ENCODE measurements around the gene POM121L2. TPM values are rescaled to one million over a fixed set of nuclear protein-coding genes. Genes with fewer than 3 reads are reported as not detected.
A peak's percentile ranks its signal among the peaks of the same experiment; 100 is the strongest.
"Not testable (repeated sequence)": the region's sequence is repeated elsewhere in the genome, so short reads cannot be mapped to it uniquely, and the experiment has no call there.

POM121L2 gene
- polyA plus RNA-seq, 6 donors from 2014 or later: not detected

GRCh38 chr6:27267857-27268434 is 44.1 kb downstream of the POM121L2 start:
- DNase-seq (no peak), ATAC-seq (ENCODE audit: low read depth in 2 of 2) (no peak)
- H3K9me3 Mint-ChIP-seq: peaks cover 0 to 9% (median 2%) of the 10 kb centered on the region in 7 donors
- H3K36me3 Mint-ChIP-seq: peaks cover 0 to 6% of the 10 kb centered on the region in 2 donors
- H3K4me3 Mint-ChIP-seq: peak overlapping the region in 2 of 8 donors; percentile 3 to 23
- peaks cover 0 to 6% (median 2%) of the 10 kb centered on the region in 3 donors for H3K4me1 Mint-ChIP-seq
- peak overlapping the region in 1 of 6 donors; percentile 74 for H3K27ac Mint-ChIP-seq
- H3K27me3 Mint-ChIP-seq: peaks cover 50 to 54% (median 53%) of the 10 kb centered on the region in 3 donors

GRCh38 chr6:27267003-27267402 is 45.1 kb downstream of the POM121L2 start:
- Mint-ChIP-seq H3K9me3 (peaks cover 0 to 11% (median 2%) of the 10 kb centered on the region in 7 donors), H3K27me3 (peaks cover 49 to 54% (median 51%) of the 10 kb centered on the region in 3 donors)
- not testable (repeated sequence) for H3K4me3 Mint-ChIP-seq; H3K27ac Mint-ChIP-seq; ATAC-seq (ENCODE audit: low read depth in 2 of 2); H3K36me3 Mint-ChIP-seq; H3K4me1 Mint-ChIP-seq; DNase-seq

- H3K36me3 Mint-ChIP-seq: peaks cover 0 to 6% of the 10 kb centered on the region in 2 donors
- H3K27me3 Mint-ChIP-seq: peaks cover 52 to 61% (median 59%) of the 10 kb centered on the region in 3 donors
- no peak overlapping the region for H3K4me3 Mint-ChIP-seq
- H3K4me1 Mint-ChIP-seq: peaks cover 0 to 9% (median 6%) of the 10 kb centered on the region in 3 donors
- H3K27ac Mint-ChIP-seq: no peak overlapping the region
- H3K9me3 Mint-ChIP-seq: peaks cover 0 to 23% (median 6%) of the 10 kb centered on the region in 7 donors
- ATAC-seq (ENCODE audit: low read depth in 2 of 2) (no peak), DNase-seq (no peak)
These were observed 48.2 kb downstream of the POM121L2 start for GRCh38 chr6:27263886-27264285.

GRCh38 chr6:27260836-27261375 is 51.2 kb downstream of the POM121L2 start:
- peaks cover 0 to 2% of the 10 kb centered on the region in 2 donors for H3K36me3 Mint-ChIP-seq

GRCh38 chr6:27260369-27260768 is 51.7 kb downstream of the POM121L2 start:
- DNase-seq (no peak), ATAC-seq (ENCODE audit: low read depth in 2 of 2) (no peak)
- no peak overlapping the region for H3K4me3 Mint-ChIP-seq
- peaks cover 48 to 75% (median 52%) of the 10 kb centered on the region in 3 donors for H3K27me3 Mint-ChIP-seq
- peaks cover 0 to 19% (median 4%) of the 10 kb centered on the region in 7 donors for H3K9me3 Mint-ChIP-seq
- H3K4me1 Mint-ChIP-seq: peaks cover 0 to 7% (median 0%) of the 10 kb centered on the region in 3 donors
- H3K36me3 Mint-ChIP-seq: peaks cover 0 to 7% of the 10 kb centered on the region in 2 donors
- peak overlapping the region in 1 of 6 donors; percentile 7 for H3K27ac Mint-ChIP-seq

More at GRCh38 chr6:27260836-27261375, 51.2 kb downstream of the POM121L2 start:
- Mint-ChIP-seq H3K4me3 (no peak overlapping the region), H3K4me1 (peaks cover 0 to 7% (median 0%) of the 10 kb centered on the region in 3 donors), H3K27ac (peak overlapping the region in 1 of 6 donors; percentile 7), H3K9me3 (peaks cover 0 to 19% (median 4%) of the 10 kb centered on the region in 7 donors), H3K27me3 (peaks cover 42 to 70% (median 52%) of the 10 kb centered on the region in 3 donors)
- DNase-seq: no peak
- ATAC-seq (ENCODE audit: low read depth in 2 of 2): no peak

Other genes starting within 250 kb of the POM121L2 start
- 1 to 10 TPM in 1 of 6 donors, under 1 TPM in 2, not detected in 3; 0.31 to 1.3 (median 0.76) TPM for gene PRSS16, start 64.6 kb downstream of the POM121L2 start, polyA plus RNA-seq (ENCODE audit: low read depth in 6 of 6)
- 1 to 10 TPM in 5 of 6 donors, under 1 TPM in 1; 0.95 to 7.4 (median 3.8) TPM for gene ZNF391, start 76.5 kb upstream of the POM121L2 start, polyA plus RNA-seq (ENCODE audit: low read depth in 6 of 6)
- gene ZNF184, start 160.8 kb upstream of the POM121L2 start, polyA plus RNA-seq (ENCODE audit: low read depth in 6 of 6): 10 to 100 TPM in 4 of 6 donors, 1 to 10 TPM in 2; 2.8 to 12.3 (median 11.2) TPM

Measured in naive B cell (primary cell).